ENCODE data around the gene TEFM. TPM values are rescaled to one million over a fixed set of nuclear protein-coding genes. Genes with fewer than 3 reads are reported as not detected.
"Not testable (repeated sequence)": the region's sequence is repeated elsewhere in the genome, so short reads cannot be mapped to it uniquely, and the experiment has no call there.

The TEFM gene
- total RNA-seq, 4 donors from 2014 or later: 4.7 to 11.0 (median 6.3) TPM

DNA sequence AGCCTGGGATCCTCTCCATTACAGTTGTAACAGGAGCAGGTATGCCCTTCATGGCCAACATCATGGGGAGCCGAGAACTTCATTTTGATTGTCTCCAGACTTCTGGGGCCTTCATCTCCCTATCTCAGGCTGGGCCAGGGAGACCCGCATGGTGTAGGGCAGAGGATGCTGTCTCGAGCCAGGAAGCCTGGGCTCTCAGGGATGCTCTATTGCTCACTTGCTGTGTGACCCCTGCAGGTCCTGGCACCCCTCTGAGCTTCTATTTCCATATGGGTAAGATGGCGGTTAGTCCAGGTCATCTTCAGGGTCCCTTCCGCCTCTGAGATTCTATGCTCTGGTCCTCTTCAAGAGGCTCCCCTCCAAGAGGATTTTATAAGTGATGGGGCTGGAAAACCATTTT lies 44.2 kb upstream of the TEFM start:
- no peak overlapping the region for H3K4me3 ChIP-seq
- no peak for DNase-seq (ENCODE audit: low spot score in 2 of 2)
- H3K4me1 ChIP-seq: no peaks in the 10 kb centered on the region
- H3K9me3 ChIP-seq: no peaks in the 10 kb centered on the region
- peaks cover under 1% of the 10 kb centered on the region for H3K36me3 ChIP-seq
- no peaks in the 10 kb centered on the region for H3K27me3 ChIP-seq
- TF ChIP-seq, protein P1, sequence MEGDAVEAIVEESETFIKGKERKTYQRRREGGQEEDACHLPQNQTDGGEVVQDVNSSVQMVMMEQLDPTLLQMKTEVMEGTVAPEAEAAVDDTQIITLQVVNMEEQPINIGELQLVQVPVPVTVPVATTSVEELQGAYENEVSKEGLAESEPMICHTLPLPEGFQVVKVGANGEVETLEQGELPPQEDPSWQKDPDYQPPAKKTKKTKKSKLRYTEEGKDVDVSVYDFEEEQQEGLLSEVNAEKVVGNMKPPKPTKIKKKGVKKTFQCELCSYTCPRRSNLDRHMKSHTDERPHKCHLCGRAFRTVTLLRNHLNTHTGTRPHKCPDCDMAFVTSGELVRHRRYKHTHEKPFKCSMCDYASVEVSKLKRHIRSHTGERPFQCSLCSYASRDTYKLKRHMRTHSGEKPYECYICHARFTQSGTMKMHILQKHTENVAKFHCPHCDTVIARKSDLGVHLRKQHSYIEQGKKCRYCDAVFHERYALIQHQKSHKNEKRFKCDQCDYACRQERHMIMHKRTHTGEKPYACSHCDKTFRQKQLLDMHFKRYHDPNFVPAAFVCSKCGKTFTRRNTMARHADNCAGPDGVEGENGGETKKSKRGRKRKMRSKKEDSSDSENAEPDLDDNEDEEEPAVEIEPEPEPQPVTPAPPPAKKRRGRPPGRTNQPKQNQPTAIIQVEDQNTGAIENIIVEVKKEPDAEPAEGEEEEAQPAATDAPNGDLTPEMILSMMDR (IDR thresholded peaks at IDR 0.05): no peak
- no peak for TF ChIP-seq POLR2A (IDR thresholded peaks at IDR 0.05)
- TF ChIP-seq EP300 (IDR thresholded peaks at IDR 0.05): no peak
- no peak for TF ChIP-seq POLR2AphosphoS5 (IDR thresholded peaks at IDR 0.05)
- WGBS: 91% methylated on average over 5 of the region's 5 CpGs
- H3K27ac ChIP-seq: peak overlapping the region; percentile 2

DNA sequence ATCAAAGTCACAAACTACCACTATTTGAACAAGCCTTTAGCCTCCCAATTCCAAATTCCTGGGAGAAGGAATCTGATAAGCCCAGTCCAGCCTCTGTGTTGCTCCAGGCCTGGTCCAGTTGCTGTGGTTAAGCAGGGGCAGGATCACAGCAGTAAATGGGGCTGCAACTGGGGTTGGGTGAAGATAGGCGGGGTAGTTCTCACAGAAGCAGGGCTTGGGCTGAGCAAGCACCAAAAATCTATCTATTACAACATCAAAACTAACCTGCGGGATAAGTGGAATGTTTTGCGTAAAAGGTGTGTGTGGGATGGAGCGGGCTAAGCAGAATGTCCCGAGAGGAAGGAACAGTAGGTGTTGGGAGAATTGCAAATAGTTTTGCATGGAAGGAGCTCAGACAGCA lies 41.8 kb upstream of the TEFM start:
- H3K27me3 ChIP-seq: no peaks in the 10 kb centered on the region
- H3K36me3 ChIP-seq: peaks cover 7% of the 10 kb centered on the region
- TF ChIP-seq EP300 (IDR thresholded peaks at IDR 0.05) (no peak), POLR2AphosphoS5 (IDR thresholded peaks at IDR 0.05) (no peak), POLR2A (IDR thresholded peaks at IDR 0.05) (no peak)
- TF ChIP-seq, protein P1 (IDR thresholded peaks at IDR 0.05): no peak
- no peak overlapping the region for H3K27ac ChIP-seq
- DNase-seq (ENCODE audit: low spot score in 2 of 2): no peak
- 94% methylated on average over 5 of the region's 5 CpGs for WGBS
- no peaks in the 10 kb centered on the region for H3K4me1 ChIP-seq
- H3K4me3 ChIP-seq: no peak overlapping the region
- H3K9me3 ChIP-seq: no peaks in the 10 kb centered on the region

DNA sequence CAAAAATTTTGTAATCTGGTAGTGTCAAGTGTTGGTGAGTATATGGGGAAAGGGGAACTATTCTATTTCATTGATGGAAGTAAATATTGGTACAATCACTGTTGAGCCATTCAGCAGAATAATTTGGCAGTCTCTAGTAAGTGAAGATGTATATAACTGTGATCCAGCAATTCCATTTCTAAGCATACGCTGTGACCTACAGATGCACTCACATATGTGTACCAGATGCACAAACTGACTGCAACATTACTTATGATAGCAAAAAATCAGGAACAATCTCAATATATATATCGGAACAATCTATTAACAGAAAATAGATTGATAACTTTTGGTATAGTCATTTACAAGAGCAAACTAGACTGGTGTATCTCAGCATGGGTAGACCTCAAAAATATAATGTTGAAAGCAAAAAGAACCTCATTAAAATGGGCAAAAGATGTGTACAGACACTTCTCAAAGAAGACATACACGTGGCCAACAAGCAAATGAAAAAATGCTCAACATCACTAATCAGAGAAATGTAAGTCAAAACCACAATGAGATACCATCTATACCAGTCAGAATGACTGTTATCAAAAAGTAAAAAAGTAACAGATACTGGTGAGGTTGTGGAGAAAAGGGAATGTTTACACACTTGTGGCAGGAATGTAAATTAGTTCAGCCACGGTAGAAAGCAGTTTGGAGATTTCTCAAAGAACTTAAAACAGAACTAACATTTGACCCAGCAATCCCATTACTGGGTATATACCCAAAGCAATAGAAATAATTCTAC lies 36.5 kb upstream of the TEFM start:
- Histone ChIP-seq H3K4me3 (no peak overlapping the region), H3K4me1 (no peaks in the 10 kb centered on the region), H3K27ac (no peak overlapping the region), H3K36me3 (peaks cover 7% of the 10 kb centered on the region), H3K9me3 (no peaks in the 10 kb centered on the region), H3K27me3 (no peaks in the 10 kb centered on the region)
- TF ChIP-seq, protein P1 (IDR thresholded peaks at IDR 0.05): no peak
- no peak for TF ChIP-seq POLR2AphosphoS5 (IDR thresholded peaks at IDR 0.05)
- TF ChIP-seq POLR2A (IDR thresholded peaks at IDR 0.05): no peak
- TF ChIP-seq EP300 (IDR thresholded peaks at IDR 0.05): no peak
- WGBS: 56% methylated on average over 4 of the region's 4 CpGs
- no peak for DNase-seq (ENCODE audit: low spot score in 2 of 2)

DNA sequence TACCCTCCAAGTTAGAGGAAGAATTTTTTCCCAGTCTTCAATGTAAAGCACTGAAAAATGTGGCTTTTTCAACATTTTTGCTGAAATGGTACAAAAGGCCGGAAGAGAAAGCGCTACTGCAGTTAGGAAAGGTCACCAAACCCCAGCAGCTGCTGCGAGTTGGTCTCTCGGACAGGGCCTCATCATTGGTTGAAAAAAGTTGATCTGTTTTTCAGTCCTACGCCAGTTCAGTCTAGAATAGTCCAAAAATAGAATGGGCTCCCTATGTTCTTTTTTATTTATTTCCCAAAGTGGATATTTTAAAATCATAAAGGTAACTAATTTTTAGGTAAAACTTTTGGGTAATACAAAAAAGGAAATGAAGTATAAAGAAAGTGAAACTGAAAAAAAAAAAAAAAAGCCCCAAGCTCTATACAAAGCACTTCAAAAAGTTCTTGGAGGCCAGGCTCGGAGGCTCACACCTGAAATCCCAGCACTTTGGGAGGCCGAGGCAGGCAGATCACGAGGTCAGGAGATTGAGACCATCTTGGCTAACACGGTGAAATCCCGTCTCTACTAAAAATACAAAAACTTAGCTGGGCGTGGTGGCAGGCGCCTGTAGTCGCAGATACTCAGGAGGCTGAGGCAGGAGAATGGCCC lies 33.1 kb upstream of the TEFM start:
- no peak for DNase-seq (ENCODE audit: low spot score in 2 of 2)
- 85% methylated on average over 13 of the region's 13 CpGs for WGBS
- no peak overlapping the region for H3K27ac ChIP-seq

DNA sequence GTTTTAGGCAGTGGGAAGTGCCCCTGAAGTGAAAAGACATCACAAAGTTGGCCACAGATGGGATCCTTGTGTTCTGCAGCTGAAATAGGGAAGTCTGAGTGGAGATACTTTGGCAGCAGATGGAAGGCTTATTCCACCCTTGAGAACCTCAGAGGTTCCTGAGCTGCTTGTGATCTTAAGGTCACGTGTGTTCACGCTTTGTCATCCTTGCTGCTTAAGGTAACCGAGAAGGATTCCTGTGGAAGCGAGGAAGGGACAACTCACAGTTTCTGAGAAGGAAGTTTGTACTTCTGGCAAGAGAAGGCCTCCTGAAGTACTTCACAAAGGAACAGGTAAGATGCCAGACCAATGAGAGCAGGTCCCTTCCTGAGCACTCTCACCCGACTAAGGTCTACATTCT lies 27.9 kb upstream of the TEFM start:
- no peak for DNase-seq (ENCODE audit: low spot score in 2 of 2)
- H3K9me3 ChIP-seq: no peaks in the 10 kb centered on the region
- no peaks in the 10 kb centered on the region for H3K4me1 ChIP-seq
- TF ChIP-seq, protein P1 (IDR thresholded peaks at IDR 0.05): no peak
- no peak for TF ChIP-seq POLR2AphosphoS5 (IDR thresholded peaks at IDR 0.05)
- TF ChIP-seq POLR2A (IDR thresholded peaks at IDR 0.05): no peak
- TF ChIP-seq EP300 (IDR thresholded peaks at IDR 0.05): no peak
- peaks cover 2% of the 10 kb centered on the region for H3K36me3 ChIP-seq
- WGBS: 68% methylated on average over 5 of the region's 5 CpGs
- H3K27ac ChIP-seq: no peak overlapping the region
- H3K4me3 ChIP-seq: no peak overlapping the region
- no peaks in the 10 kb centered on the region for H3K27me3 ChIP-seq

More for the DNA sequence above, 33.1 kb upstream of the TEFM start:
- peaks cover 2% of the 10 kb centered on the region for H3K36me3 ChIP-seq
- TF ChIP-seq POLR2AphosphoS5 (IDR thresholded peaks at IDR 0.05): no peak
- TF ChIP-seq POLR2A (IDR thresholded peaks at IDR 0.05): no peak
- no peak for TF ChIP-seq EP300 (IDR thresholded peaks at IDR 0.05)
- TF ChIP-seq, protein P1 (IDR thresholded peaks at IDR 0.05): no peak
- no peak overlapping the region for H3K4me3 ChIP-seq
- H3K27me3 ChIP-seq: no peaks in the 10 kb centered on the region
- no peaks in the 10 kb centered on the region for H3K9me3 ChIP-seq
- H3K4me1 ChIP-seq: no peaks in the 10 kb centered on the region

DNA sequence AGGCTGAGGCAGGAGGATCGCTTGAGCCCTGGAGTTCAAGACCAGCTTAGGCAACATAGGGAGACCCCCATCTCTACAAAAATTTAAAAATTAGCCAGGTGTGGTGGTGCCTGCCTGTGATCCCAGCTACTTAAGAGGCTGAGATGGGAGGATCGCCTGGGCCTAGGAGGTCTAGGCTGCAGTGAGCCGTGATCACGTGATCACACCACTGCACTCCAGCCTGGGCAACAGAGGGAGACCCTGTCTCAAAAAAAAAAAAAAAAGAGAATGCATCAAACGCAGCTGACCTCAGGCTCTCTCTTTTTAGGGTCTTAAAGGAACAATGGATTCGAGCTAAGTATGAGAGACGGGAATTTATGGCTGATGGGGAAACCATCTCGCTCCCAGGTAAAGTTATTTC lies 25.5 kb upstream of the TEFM start:
- not testable (repeated sequence) for H3K9me3 ChIP-seq; H3K27me3 ChIP-seq; H3K36me3 ChIP-seq; H3K27ac ChIP-seq; DNase-seq (ENCODE audit: low spot score in 2 of 2); H3K4me1 ChIP-seq; H3K4me3 ChIP-seq
- WGBS: 92% methylated on average over 8 of the region's 8 CpGs
